Coronary artery (tissue), 2 donors: ENCODE results near the gene C1QTNF12.

ENCODE experiments used
- DNase-seq: peaks from one replicate; pipeline ENCODE4 v3.0.0-alpha.2; 2017; ENCODE audit warnings: low spot score
- H3K27ac ChIP-seq, 2 donors: fragments of 200-600 bp; sonication (generic); one replicate each; pipeline ENCODE4 v1.5.1; 2016 to 2019
- H3K4me3 ChIP-seq: fragments of 200-600 bp; sonication (generic); 2 replicates; pipeline ENCODE4 v1.5.1; 2016; ENCODE audit warnings: mild to moderate bottlenecking, moderate library complexity
- TF ChIP-seq, protein P1 (sequence below): fragments of 200-600 bp; sonication (generic); IDR thresholded peaks from one replicate; pipeline ENCODE4 v1.5.1; 2019; ENCODE audit warnings: antibody characterized with exemption

The C1QTNF12 gene

DNA sequence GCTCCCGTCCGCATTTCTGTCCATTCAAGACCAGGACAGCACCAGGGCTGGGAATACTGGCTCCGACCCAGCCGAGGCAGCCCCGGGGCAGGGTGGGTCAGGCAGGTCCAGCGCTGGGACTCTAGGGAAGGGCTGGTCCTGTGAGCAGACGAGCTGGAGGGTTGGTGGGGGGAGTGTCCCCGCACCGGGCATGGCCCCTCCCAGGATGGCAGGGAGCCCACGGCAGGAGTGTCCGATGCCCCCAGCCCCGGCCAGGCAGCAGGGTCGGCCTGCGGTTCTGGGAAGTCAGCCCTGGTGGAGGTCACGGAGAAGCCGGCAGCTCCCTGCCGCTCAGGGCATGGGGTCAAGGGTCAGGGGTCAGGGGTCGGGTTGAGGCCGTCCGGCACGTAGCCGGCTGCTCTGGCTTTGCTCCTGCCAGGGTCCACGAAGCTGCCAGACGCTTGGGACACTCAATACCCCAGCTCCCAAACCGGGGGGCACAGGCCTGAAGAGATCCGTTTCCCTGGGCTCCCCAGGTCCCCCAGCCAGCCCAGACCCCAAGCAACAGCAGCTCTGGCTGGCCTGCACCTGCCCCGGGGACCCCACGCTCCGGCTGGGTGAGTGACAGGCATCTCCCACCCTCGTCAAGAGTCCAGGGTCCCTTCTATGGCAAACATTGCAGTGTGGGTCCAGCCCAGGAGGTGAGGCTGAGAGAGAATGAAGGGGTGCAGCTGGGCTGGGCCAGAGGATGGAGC, 6.7 kb downstream of the C1QTNF12 start:
- Histone ChIP-seq H3K27ac (no peak overlapping the region), H3K4me3 (no peak overlapping the region)
- TF ChIP-seq, protein P1, sequence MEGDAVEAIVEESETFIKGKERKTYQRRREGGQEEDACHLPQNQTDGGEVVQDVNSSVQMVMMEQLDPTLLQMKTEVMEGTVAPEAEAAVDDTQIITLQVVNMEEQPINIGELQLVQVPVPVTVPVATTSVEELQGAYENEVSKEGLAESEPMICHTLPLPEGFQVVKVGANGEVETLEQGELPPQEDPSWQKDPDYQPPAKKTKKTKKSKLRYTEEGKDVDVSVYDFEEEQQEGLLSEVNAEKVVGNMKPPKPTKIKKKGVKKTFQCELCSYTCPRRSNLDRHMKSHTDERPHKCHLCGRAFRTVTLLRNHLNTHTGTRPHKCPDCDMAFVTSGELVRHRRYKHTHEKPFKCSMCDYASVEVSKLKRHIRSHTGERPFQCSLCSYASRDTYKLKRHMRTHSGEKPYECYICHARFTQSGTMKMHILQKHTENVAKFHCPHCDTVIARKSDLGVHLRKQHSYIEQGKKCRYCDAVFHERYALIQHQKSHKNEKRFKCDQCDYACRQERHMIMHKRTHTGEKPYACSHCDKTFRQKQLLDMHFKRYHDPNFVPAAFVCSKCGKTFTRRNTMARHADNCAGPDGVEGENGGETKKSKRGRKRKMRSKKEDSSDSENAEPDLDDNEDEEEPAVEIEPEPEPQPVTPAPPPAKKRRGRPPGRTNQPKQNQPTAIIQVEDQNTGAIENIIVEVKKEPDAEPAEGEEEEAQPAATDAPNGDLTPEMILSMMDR = no peak
- no peak for DNase-seq

DNA sequence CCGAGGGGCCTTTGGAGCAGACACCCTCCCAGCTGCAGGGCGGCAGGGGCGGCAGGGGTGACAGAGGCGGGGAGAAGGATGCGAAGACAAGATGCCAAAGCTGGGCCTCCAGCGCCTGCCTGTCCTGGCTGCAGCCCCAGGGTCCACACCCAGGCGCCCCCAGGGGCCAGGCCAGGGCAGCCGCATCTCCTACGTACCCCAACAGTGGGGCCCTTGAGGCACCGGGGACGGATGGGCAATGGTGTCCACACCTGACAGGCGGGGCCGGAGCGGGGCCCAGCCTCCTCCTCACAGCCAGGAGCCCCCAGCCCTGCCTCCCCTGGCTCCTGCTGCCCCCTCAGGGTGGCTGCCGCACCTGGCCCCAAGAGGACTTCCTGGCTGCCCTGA, 7.3 kb downstream of the C1QTNF12 start:
- Histone ChIP-seq H3K4me3 (no peak overlapping the region), H3K27ac (no peak overlapping the region)
- no peak for DNase-seq
- TF ChIP-seq, protein P1 = no peak

DNA sequence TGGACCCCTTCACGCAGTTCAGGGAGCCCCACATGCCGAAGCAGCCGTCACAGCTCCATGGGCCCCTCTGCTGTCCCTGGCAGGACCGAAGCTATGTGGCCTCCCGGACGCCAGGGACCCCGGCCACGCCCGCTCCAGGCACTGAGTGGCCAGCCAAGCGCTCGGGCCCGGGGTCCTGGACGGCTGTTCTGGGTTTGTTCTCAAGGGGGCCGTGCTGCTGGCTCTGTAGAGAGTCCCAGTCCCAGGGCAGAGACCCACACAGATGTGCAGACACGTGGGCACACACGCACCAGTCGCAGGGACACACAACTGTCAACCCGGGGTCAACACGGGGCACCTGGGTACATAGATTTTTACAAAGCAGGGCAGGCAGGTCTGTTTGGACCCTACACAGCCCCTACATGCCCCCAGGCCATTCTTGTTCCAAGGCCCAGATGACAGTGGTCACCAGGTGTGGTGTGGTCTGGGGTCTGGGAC, 7.8 kb downstream of the C1QTNF12 start:
- DNase-seq = no peak
- Histone ChIP-seq H3K27ac (no peak overlapping the region), H3K4me3 (no peak overlapping the region)
- TF ChIP-seq, protein P1 = no peak

DNA sequence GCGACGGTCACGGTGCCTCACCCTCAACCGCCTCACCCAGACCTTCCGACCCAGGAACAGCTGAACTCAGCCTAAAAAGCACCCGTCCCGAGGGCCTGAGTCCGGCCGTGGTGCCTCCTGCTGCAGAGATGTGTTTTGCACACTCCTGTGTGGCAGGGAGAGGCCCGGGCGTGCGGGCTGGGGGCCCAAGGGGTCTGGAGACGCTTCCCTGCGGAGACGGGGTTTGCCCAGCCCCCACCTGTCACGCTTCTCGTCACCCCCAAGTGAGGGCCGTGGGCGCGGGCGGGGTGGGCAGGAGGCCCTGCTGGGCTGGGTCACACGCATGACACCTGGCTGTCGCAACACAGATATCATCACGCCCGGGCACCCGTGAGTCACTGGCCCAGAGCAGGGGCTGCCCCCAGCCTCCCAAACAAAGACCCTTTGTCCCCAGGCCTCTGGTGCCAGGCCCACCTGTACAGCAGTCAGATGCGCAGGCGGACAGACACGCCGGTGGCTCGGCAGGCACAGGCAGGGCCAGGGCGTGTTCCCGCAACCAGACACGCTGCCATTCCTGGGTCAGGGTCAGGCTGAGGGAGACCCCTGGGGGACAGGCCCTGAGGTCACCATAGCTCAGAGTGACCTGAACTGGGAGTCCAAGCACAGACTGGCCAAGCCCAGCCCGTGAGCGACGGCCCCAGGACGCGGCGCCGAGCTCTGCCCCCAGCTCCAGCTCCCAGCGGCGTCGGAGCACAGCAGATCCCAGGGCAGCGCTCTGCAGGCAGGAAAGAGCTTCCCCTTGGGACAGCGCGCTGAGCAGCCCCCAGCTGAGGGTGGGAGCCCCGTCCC, 8.4 kb downstream of the C1QTNF12 start:
- TF ChIP-seq, protein P1 = no peak
- no peak overlapping the region for H3K4me3 ChIP-seq
- H3K27ac ChIP-seq = no peak overlapping the region
- DNase-seq = no peak

DNA sequence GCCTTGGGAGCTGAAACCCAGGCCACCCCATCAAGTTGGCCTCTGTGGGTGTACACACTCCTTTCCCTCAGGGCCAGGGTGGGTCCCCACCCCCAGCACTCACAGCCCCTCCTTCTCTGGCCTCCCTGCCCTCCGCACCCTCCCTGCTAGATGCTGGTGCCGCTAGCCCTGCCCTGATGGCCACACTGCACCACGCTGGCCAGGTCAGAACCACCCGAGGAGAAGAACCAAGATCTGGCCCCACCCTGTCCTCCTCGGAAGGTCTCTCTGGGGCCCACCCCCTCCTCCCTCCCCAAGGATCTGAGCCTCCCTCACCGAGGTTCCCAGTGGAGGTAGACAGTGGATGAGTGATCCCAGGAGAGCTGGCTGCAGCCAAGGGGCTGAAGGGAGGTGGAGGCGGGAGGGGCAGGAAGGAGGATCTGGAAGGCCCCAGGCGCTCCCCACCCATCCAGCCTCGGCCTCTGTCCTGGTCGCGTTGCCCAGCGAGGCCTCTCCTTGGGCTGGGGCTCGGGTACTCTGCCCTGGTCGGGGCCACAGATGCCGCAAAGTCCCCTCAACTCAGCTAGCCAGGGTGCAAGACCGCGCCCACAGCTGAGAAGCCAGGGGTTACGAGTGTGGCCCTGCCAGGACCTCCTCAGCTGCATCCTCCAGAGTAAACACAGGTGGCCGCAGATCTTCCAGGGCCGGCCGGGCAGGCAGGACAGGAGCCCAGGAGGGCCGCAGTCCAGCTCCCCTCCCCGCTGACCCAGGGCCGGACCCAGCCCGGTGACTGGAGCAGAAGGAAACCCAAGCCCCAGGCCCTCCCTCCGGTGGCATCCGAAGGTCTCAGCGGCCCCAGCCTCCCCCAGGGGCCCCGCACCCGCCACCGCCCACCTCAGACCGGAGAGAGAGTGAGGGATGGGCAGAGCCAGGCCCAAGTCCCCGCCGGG, 9.3 kb downstream of the C1QTNF12 start:
- TF ChIP-seq, protein P1 = no peak
- no peak for DNase-seq
- H3K4me3 ChIP-seq = no peak overlapping the region

DNA sequence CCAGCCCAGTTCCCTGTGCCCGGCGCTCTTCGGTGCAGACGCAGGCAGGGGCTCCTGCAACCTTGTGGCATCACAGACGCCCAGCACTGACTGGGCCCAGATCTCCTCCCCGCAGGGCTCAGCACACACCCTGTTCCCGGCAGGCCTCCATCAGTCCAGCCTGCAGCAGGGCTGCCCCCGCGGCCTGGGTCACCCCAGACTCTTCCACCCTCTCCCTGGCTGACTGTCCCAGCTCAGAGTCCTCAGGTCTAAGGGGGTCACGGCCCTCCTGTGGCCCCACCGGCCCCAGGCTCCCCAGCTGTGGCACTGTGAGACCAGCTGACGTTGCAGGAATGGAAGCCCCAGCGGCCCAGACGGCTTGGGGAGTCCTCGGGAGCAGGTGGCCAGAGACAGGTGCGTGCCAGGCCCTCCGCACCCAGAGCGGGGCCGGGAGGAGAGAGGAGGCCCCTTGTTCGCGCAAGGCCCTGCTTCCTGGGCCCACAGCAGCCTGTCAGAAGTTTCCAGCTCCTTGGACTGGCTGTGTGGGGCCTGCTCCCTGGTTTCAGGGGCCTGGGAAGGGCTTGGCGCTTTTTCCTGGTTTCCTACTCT, 10.3 kb downstream of the C1QTNF12 start:
- Histone ChIP-seq H3K27ac (no peak overlapping the region), H3K4me3 (no peak overlapping the region)
- DNase-seq = no peak
- TF ChIP-seq, protein P1 = no peak

More for the DNA sequence above, 9.3 kb downstream of the C1QTNF12 start:
- no peak overlapping the region for H3K27ac ChIP-seq
